Hematopoietic multipotent progenitor cell treated with erythropoietin and hydrocortisone succinate and interleukin-3 and kit ligand, for 4 days (in vitro differentiated cells): Measurements from ENCODE around the gene GTPBP1.
A peak's percentile ranks its signal among the peaks of the same experiment; 100 is the strongest.

Experiments used
- DNase-seq: peaks from one replicate; pipeline ENCODE4 v3.0.0-alpha.2; 2015

The GTPBP1 gene

DNA sequence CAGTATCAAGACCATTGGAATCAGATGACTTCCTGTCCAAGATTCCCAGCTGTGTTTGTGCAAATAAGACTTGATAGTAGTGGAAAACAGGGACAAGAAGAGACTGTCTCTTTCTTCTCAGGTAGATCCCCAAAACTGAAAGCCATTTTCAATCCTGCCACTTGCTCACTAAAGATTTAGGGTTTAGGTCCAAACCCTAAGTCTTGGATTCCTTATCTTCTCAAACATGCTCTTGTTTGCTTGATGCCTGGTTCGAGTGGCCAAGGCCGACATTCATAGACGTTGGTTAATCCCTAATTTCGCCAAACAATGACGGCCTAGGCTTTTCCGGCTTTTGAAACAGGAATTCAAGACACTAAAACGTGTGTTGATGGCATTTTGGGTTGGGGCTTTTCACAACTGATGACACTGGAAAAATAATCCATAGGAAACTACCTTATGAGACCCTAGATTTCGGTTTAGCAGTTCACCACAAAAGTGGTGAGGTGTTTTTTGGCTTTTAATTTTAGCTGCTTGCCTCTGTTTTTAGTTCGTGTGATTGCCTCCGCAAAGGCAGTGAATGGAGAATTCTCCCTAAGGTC lies 1.0 kb upstream of the GTPBP1 start:
- DNase-seq = peak; percentile 46

DNA sequence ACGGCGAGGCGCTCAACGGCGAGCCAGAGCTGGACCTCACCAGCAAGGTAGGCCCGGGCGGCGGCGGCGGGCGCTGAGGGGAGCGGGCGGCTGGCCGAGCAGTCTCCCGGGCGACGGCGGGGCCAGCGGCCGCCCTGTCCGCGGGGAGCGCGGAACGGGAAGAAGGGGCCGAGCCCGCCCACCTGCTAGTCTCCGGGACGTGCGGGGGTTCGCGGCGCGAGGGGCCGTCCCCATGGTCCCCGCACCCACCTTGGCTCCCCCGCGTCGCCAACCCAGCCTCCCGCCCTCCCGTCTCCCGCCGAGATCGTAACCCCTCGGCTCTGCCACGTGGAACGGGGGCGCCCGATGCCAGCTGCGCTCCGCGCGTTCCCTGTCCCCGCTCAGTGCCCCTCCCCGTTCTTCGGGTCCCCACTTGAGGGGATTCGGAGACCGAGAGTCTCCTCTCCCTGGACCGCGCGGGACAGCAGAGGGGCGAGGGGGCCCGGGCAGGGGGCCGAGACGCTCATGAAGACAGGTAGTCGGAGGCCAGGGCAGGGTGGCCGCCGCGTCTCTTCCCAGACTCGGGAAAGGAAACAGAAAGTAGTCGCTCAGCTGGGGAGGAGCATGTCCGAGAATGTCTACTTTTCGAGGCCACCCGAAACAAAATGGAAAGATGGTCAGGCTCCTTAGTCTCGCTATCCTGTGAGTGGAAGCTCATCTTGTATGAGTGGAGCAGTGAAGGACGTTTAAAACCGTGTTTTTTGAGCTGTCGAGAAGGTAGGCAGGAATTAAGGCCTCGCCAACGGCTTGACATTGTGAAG lies 557 bp downstream of the GTPBP1 start:
- DNase-seq = peak; percentile 47

DNA sequence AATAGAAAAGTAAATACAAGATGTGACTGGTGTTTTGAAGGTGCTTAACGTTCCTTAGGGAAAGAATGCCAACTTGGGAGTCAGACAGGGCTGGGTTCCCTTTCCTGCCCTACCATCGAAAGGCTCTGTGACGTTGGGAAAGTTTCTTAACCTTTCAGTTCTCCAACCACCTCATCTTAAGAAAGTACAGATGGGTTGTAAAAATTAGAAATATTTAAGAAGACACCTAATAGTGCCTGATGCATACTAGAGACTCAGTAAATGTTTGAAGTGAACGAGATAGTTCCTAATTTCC lies 1.1 kb downstream of the GTPBP1 start:
- no peak for DNase-seq

DNA sequence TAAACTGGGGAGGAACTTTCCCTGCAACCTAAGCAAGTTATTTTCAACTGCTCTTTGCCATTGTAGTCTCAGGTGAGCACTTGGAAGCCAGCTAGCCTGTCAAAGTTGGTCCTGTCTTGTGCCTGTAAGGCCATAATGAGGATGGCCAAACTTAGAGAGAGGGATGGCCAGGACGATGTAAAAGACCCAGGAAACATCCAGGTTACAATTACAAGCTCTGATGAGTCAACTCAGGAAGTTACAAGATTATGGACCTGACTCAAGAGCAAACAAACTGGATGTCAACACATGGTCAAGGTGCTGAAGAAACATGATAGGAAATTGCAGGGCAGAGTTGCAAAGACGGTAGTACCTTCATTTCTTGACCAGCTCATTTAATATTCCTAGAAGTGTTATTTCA lies 1.6 kb downstream of the GTPBP1 start:
- no peak for DNase-seq

DNA sequence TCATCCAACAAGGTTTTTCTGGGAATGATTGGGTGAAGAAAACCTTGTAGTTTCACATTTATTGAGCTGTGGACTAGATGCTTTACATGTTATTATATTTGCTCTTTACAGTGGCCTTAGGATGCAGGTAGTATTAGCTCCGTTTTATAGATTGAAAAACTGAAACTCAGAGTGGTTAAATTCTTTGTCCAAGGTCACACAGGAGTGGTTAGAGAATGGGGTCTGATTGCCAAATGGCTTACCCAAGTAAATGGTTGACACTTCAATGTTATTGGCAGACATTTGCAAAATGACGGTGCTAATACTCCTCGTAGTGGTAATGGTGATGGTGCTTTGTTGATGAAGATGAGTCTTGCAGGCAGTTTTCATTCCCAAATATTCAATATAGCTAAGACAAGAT lies 2.2 kb downstream of the GTPBP1 start:
- no peak for DNase-seq

DNA sequence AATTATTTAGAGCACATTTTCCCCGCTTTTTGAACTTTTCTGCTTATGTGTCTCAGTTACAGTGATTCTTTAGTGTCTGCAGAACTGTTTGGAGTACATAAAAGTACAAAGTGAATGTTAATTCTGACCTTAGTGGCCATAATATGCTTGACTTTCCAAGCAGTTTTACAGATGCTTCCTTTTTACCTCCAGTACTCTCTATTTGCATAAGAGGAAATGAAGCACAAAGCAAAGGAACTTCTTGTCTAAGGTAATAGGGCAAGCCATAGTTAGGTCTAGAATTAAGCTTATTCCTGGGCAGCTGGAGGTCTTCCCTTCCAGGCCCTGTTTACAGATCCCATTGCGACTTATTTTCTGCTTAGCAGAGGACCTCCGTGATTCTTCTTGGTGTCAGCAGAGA lies 3.6 kb downstream of the GTPBP1 start:
- no peak for DNase-seq

DNA sequence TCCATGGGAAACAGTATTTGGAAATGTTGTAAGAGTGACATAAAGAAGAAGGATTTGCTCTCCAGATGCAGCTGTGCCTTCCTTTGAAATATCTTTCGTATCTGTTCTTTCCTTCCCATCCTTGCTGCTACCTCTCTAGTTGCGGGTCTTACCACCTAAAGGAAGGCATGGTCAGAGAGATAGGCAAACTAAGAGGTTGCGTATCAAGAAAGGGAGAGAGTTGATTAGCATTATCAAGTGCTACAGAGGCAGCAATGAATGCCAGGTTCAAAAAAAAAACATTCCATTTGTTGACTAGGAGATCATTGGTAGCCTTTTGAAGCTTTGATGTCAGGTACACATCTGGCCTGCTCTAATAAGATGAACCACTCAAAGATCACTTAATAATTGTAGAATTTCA lies 4.6 kb downstream of the GTPBP1 start:
- DNase-seq = peak; percentile 78

DNA sequence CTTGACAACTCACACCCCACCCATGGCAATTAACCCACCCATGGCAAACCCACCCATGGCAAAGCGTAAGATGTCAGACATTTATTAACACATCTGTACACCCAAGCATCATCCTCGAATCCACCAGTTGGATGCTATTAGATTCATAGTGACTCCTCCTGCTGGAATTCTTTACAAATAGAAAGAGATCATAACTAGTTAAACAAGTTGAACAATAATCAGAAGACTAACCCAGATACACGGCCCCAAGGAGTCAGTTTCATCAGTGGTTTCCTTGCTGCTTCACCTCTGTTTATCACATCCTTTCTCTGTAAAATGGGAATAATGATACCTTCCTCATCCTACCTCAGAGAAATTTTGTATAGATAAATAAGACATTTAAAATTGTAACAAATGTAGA lies 5.1 kb downstream of the GTPBP1 start:
- no peak for DNase-seq

DNA sequence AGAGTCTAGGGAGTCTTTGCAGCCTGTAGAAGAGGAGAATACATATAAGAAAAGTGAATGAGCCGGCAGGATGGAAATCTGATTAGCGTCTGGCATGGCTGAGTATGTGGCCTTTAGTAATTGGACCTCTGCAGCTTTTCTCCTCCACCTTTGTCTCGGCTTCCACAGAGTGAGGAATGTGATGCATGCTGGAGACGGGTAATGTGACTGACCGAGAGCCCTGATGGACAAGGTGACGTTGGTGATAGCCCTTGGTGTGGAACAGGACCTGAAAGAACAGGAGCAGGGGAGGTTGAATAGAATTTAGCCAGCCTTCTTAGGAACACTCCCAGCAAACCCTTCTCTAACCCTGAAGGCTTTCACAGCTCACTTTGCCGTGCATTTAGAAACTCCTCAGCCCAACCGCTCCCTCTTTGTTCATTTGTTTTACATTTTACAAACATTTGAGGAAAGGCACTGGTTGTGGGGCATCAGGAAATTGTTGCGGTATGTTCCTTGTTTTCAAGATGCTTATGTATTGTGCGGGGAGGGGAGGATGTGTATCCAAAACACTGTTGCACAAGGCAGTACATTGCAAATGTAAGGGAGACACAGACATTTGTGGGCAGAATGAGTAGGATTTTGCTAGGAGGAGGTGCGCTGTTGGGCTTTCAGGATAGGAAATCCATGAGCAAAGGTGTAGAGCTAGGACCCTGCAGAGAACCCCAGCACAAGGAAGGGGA lies 6.9 kb downstream of the GTPBP1 start:
- no peak for DNase-seq

DNA sequence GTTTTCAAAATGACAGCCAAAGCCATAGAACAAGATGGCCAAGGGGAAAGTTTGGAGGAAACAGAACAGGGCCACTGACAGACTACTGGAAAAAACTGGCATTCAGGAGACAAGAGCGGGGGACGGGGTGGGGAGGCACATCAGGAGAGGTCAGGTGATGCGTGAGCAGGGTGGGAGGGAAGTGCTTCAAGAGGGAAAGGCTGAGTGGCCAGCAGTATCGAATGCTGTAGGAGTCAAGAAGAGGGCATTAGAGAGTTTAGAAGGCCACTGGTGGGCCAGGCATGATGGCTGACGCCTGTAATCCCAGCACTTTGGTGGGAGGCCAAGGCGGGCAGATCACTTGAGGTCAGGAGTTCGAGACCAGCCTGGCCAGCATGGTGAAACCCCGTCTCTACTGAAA lies 8.2 kb downstream of the GTPBP1 start:
- no peak for DNase-seq

DNA sequence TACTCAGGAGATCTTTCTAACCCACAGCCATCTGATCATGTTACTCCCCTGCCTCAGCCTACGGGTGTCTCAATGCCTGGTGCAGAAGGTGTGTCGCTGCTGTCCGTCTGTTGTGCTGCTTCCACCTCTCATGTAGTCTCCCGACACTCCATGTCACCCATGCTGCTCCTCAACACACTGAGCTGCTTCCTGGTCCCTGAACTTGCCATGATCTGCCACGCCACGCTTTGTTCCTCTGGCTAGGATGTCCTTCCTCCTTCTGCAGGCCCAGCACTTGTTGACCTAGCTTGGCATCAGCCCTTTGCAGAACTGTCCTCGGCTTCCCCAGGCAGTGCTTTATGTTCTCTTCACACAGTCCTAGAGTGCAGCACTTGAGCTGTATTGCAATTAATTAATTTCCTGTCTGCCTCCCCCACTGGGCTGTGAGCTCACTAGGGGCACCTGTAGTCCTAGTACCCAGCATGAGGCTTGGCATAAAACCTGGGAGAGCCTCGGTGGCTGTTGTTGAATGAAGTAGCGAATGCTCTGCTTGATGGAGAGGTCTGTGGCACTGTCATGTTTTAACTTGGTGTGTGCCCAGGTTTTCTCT lies 9.5 kb downstream of the GTPBP1 start:
- DNase-seq = no peak

DNA sequence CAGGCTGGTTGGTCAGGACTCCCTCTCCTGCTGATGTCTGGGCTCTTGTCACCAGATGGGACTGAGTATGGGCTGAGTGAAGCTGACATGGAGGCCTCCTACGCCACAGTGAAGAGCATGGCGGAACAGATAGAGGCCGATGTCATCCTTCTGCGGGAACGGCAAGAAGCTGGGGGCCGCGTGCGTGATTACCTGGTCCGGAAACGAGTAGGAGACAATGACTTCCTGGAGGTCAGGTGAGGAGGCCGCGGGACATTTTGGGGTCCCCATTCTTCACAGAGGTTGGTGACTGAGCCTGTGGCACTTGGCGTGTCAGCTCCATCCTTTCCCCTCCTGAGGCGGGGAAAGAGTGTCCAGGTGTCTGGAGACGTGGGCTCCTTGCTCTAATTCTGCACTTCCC lies 10.1 kb downstream of the GTPBP1 start:
- DNase-seq = no peak

DNA sequence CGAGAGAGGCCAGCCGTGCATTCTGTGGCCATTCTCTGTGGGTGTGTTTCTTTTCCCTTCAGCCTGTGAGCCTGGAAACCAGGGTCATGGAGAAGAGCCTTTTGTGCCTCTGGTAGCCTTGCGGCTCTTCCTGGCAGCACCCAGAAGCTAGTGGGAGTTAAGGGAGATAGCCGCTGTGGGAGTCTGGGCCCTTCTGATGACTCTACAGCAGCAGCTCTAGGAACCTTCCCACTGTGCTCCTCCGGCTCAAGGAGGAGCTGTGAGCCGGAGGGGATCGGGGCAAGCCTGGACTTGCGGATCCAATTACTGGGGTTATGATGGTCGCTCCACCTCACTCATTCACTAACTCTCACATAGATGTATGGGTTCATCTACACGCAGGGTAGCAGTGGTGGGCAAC lies 10.5 kb downstream of the GTPBP1 start:
- no peak for DNase-seq

DNA sequence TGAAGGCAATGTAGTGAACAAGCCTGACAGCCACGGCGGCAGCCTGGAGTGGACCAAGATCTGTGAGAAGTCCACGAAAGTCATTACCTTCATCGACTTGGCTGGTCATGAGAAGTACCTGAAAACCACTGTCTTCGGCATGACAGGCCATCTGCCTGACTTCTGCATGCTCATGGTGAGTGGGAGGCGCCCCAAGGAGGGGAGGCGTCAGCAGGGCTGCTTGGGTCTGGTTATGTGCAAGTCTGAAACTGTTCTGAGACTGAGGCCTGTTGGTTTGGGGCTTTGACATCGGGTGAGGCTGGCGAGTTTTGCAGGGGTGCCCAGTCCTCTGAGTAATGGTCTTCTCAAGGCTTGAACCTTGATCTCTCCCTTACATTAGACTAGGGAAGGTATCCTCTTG lies 11.1 kb downstream of the GTPBP1 start:
- DNase-seq = no peak

DNA sequence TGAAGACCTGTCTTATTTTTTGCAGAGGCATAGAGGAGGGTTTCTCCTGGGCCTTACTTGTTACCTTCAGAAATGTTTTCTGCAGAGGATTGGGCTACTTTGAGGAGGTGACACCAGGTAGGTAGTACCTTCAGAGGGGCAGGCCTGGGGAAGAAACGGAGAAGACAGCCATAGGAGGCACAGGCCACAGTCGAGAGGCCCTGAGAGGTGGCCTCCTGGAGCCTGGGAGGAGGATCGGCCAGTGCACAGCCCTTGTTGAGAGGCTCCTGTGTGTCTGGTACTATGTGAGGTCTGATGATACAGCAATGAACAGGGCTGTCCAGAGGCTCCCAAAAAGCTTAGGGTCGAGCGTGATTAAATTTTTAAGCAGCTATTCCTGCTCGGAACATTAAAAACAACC lies 11.5 kb downstream of the GTPBP1 start:
- no peak for DNase-seq

DNA sequence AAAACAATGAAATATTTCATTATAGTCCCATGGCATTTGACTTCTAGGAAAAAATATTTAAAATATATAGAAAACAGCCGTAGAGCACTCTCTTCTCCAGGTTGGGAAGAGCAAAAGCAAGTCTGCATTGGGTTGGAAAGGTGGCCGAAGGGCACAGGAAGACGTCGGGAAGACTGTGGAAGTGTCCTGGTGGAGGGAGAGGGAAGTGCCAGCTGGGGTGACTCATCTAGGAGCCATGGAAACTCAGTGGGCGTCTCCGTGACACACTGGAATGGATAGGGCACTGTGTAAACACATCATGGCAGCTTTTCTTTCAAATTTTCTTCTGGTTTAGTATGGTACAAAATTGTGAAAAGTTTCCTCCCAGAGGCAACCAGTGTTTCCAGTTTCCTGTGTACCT lies 12.7 kb downstream of the GTPBP1 start:
- DNase-seq = no peak

DNA sequence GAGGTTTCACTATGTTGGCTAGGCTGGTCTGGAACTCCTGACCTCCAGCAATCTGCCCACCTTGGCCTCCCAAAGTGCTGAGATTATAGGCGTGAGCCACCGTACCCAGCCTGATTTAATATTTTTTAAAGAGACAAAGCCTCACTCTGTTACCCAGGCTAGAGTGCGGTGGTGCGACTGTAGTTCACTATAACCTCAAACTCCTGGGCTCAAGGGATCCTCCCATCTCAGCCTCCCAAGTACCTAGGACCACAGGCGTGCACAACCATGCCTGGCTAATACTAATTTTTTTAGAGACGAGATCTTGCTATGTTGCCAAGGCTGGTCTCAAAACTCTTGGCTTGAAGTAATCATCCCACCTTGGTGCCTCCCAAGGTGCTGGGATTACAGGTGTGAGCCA lies 13.5 kb downstream of the GTPBP1 start:
- no peak for DNase-seq

DNA sequence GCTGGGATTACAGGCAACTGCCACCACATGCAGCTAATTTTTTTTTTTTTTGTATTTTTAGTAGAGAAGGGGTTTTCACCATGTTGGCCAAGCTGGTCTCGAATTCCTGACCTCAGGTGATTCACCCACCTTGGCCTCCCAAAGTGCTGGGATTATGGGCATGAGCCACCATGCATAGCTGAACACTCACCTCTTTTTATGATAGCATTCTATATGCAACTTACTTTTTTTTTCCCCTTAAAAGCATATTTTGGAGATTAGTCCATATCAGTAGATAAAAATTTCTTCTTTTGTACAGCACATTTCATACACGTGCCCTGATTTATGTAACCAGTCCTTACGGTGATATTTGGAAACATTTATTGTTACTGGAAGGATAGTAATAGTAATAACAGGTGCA lies 14.6 kb downstream of the GTPBP1 start:
- DNase-seq = no peak

DNA sequence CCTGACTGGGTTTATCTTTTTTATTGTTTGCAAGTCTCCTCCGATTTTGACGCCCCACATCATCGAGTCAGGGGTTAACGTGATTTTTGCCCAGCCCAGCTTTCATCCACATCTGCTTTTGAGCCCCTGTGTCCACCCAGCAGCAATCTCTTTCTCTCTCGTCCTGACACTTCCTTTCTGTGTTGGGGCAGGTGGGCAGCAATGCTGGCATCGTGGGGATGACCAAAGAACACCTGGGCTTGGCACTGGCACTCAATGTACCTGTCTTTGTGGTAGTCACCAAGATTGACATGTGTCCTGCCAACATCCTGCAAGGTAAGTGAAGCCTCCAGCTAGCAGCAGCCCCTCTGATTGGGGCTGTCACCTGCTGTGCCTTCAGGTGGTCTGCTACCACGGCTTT lies 15.8 kb downstream of the GTPBP1 start:
- DNase-seq = no peak

DNA sequence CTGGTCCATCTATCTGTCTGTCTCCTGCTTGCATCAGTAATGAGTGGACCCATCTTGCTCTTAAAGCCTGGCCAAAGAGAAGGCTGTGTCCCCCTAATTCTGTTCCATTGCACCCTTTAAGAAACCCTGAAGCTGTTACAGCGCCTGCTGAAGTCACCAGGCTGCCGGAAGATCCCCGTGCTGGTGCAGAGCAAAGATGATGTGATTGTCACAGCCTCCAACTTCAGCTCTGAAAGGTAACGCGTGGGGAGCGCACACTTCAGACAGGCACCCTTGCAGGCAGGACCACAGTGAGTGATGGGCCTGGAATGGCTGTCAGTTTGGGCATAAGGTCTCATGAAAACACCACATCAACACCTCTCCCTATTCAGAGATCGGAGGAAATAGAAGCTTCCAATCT lies 18.4 kb downstream of the GTPBP1 start:
- no peak for DNase-seq

DNA sequence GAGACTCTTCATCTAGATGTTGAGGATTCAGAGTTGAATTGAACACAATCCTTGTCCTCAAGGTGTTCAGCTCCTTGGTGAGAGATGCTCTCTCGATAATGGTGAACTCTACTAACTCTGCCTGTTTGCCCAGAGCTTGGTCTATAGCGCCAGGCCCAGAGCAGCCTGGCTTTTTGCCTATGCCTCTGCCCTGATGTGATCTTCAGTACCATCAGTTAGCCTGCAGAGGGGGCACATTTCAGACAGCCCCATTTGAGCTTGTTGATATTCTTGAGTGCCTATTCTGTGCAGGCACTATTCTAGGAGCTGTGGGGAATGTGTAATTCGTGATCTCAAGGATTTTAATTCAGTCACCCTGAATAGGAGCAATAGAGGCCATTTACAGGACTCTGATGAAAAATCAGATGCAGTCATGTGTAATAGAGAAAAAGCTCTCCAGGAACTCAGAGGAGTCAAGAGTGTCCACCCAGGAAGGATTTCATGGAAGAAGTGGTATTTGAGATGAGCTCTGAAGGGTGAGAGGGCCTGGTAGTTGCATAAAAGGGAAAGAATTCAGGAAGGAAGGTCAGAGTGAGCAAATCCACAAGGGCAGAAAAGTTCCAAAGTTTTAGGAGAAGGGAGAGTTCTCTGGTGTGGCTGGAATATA lies 19.3 kb downstream of the GTPBP1 start:
- DNase-seq = peak; percentile 83

DNA sequence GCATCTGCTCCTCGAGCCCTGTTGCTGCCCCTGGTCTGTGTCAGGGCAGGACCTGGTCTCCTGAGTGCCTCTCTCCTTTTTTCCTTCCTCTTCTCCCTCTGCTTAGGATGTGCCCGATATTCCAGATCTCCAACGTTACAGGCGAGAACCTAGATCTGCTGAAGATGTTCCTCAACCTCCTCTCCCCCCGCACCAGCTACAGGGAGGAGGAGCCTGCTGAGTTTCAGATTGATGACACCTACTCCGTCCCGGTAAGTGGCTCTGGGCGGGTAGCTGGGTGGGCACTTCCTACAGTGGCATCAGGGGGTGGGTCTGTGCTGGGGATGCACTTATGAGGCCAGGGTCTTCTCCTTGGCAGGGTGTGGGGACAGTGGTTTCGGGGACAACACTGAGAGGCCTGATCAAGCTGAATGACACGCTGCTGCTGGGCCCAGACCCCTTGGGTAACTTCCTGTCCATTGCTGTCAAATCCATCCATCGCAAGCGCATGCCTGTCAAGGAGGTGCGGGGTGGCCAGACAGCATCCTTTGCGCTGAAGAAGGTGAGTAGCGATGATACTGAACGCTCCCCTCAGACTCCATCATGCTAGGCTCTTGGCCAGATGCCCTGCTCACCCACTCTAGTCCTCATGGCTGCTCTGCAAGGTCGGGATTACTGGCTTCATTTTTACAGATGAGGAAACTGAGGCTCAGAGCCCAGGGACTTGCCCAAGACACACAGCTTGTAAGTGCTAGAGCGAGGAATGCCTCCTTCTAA lies 20.3 kb downstream of the GTPBP1 start:
- DNase-seq = no peak

DNA sequence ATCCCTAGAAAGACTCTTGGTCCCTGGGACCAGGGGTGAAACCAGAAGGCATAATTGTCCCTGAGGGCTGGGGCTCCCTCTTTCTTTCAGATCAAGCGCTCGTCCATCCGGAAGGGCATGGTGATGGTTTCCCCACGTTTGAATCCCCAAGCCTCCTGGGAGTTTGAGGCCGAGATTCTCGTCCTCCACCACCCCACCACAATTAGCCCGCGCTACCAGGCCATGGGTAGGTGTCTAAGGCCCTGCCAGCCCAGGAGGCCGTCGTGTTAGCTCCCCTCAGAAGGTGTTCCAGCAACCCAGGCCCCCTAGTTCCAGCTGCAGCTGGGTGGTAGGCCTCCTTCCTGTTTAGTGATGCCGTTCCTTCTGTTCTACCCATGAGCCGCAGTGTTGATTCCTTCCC lies 21.4 kb downstream of the GTPBP1 start:
- no peak for DNase-seq
